Gastrocnemius medialis (tissue), 4 donors: Measurements from ENCODE around the gene HNRNPUL1. TPM values are rescaled to one million over a fixed set of nuclear protein-coding genes. Genes with fewer than 3 reads are reported as not detected.
"Not testable (repeated sequence)": the region's sequence is repeated elsewhere in the genome, so short reads cannot be mapped to it uniquely, and the experiment has no call there.

Experiments
- ATAC-seq, 2 donors: fragments of 150-250 bp; one replicate each; pipeline ENCODE4 v1.9.1; 2016
- DNase-seq, 2 donors: peaks; one replicate each; pipeline ENCODE4 v3.0.0-alpha.2; 2019
- H3K27ac ChIP-seq, 4 donors: fragments of 200-600 bp; sonication (generic); 1 replicate in 1 of 4; 2 replicates in 3 of 4; pipeline ENCODE4 v1.5.1; 2016 to 2018; ENCODE audit warnings: mild to moderate bottlenecking in 2 of 4, moderate library complexity in 1 of 4
- H3K27me3 ChIP-seq, 3 donors: fragments of 200-600 bp; sonication (generic) in 2 of 3; 1 replicate in 1 of 3; 2 replicates in 2 of 3; pipeline versions ENCODE4 v1.5.1 to v1.6.0; 2016 to 2019; ENCODE audit warnings: mild to moderate bottlenecking in 1 of 3, moderate library complexity in 1 of 3
- H3K36me3 ChIP-seq, 2 donors: fragments of 200-600 bp; sonication (generic) in 1 of 2; one replicate each; pipeline ENCODE4 v1.5.1; 2017 to 2018
- H3K4me1 ChIP-seq, 2 donors: fragments of 200-600 bp; sonication (generic) in 1 of 2; one replicate each; pipeline ENCODE4 v1.5.1; 2016 to 2017; ENCODE audit warnings: mild to moderate bottlenecking in 2 of 2
- H3K4me3 ChIP-seq, 4 donors: fragments of 200-600 bp; sonication (generic) in 3 of 4; 1 replicate in 1 of 4; 2 replicates in 3 of 4; pipeline ENCODE4 v1.5.1; 2016 to 2019; ENCODE audit warnings: mild to moderate bottlenecking in 2 of 4
- H3K9me3 ChIP-seq, 3 donors: fragments of 200-600 bp; sonication (generic) in 2 of 3; 1 replicate in 1 of 3; 2 replicates in 2 of 3; pipeline ENCODE4 v1.5.1; 2016 to 2019
- POLR2A ChIP-seq, 2 donors: fragments of 450-650 bp; IDR thresholded peaks; one replicate each; pipeline ENCODE4 v1.6.1; 2017; ENCODE audit warnings: antibody characterized with exemption in 2 of 2, mild to moderate bottlenecking in 2 of 2, moderate library complexity in 2 of 2
- in situ Hi-C, 4 donors: fragments of 200-750 bp; cut with MboI; loops; one replicate each; pipeline versions ENCODE4 v1.15.0 to v1.8.0; 2017; ENCODE audit warnings: low sequenced_read_pairs in 4 of 4
- intact Hi-C: fragments of 100-400 bp; cut with DNase I; formaldehyde crosslinking; loops from one replicate; pipeline ENCODE4 v1.15.1; 2023; ENCODE audit warnings: low total_unique reads
- total RNA-seq, 4 donors: library from RNA; depleted of rRNA; stranded (reverse); fragments of >200 nt; gene quantifications; one replicate each; pipeline versions ENCODE4 v1.1.0 to v1.2.3, GENCODE V29; 2016
- TF ChIP-seq, protein P1 (sequence below), 5 experiments: fragments of 450-650 bp in 3 of 5; fragments of 200-600 bp in 2 of 5; sonication (generic) in 2 of 5; IDR thresholded peaks in 4 of 5; conservative IDR thresholded peaks in 1 of 5; 1 replicate in 4 of 5; 2 replicates in 1 of 5; pipeline ENCODE4 v1.5.1; 2016 to 2019; ENCODE audit warnings: antibody characterized with exemption in 5 of 5, mild to moderate bottlenecking in 3 of 5, moderate library complexity in 3 of 5

Gene HNRNPUL1
- total RNA-seq, 4 donors from 2014 or later: 49.5 to 101 (median 92.4) TPM

DNA sequence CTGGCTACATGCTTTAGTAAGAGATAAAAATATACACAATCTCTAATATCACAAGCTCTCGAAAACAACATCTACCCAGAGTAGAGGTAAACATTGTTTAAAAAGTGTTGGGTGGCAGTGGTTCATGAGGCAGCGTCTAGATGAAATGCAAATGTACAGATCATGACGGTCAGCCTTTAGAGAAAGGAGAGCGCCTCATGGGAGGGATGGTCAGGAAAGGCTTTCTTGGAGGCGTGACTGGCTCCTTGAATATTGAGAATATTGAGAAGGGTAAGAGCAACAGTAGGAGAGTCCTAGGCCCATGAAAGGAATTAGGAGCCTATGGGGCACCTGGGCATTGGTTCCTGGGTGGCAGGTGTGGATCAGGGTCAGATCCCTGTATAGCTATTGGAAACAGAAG is 10.6 kb downstream of the HNRNPUL1 start:
- H3K36me3 ChIP-seq: peaks cover 13 to 100% of the 10 kb centered on the region in 2 donors

DNA sequence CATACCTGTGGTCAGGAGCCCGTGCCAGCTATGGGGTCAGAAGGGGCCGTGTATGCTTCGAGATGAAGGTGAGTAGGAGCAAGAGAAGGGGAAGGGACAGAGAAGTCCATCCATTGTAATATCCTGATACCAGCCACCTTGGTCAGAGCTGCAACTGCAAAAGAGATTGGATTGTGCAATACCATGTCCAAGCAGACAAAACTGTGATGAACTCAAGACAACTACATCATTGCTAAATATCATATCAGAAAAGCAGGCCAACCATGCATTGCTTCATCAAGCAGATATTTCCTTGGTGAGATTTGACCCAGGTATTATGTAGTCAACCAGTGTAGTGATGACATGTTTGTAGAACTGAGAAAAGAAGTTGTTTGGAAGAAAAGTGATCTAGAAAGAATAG is 12.1 kb downstream of the HNRNPUL1 start:
- intact Hi-C loops (no loop called here), in situ Hi-C loops (no loop called here)
- TF ChIP-seq POLR2A (IDR thresholded peaks at IDR 0.05): no peak
- TF ChIP-seq, protein P1, sequence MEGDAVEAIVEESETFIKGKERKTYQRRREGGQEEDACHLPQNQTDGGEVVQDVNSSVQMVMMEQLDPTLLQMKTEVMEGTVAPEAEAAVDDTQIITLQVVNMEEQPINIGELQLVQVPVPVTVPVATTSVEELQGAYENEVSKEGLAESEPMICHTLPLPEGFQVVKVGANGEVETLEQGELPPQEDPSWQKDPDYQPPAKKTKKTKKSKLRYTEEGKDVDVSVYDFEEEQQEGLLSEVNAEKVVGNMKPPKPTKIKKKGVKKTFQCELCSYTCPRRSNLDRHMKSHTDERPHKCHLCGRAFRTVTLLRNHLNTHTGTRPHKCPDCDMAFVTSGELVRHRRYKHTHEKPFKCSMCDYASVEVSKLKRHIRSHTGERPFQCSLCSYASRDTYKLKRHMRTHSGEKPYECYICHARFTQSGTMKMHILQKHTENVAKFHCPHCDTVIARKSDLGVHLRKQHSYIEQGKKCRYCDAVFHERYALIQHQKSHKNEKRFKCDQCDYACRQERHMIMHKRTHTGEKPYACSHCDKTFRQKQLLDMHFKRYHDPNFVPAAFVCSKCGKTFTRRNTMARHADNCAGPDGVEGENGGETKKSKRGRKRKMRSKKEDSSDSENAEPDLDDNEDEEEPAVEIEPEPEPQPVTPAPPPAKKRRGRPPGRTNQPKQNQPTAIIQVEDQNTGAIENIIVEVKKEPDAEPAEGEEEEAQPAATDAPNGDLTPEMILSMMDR (IDR thresholded peaks at IDR 0.05 in 4 of 5, conservative IDR thresholded peaks at IDR 0.05 in 1 of 5): no peak
- Histone ChIP-seq H3K27ac (no peak overlapping the region), H3K4me1 (no peaks in the 10 kb centered on the region), H3K4me3 (no peak overlapping the region), H3K36me3 (peaks cover 10 to 100% of the 10 kb centered on the region in 2 donors), H3K9me3 (no peaks in the 10 kb centered on the region), H3K27me3 (no peaks in the 10 kb centered on the region)
- DNase-seq: no peak
- peak in 1 of 2 donors; percentile 41 for ATAC-seq

More for the DNA sequence above, 10.6 kb downstream of the HNRNPUL1 start:
- ATAC-seq (no peak), DNase-seq (no peak)
- Histone ChIP-seq H3K27me3 (no peaks in the 10 kb centered on the region), H3K9me3 (no peaks in the 10 kb centered on the region), H3K4me3 (no peak overlapping the region), H3K4me1 (no peaks in the 10 kb centered on the region), H3K27ac (no peak overlapping the region)
- intact Hi-C loops (no loop called here), in situ Hi-C loops (loop anchor here in 1 of 4 donors (25.0 kb wide), 1 partner anchor 613 kb away; no protein-coding TSS in a partner anchor)
- no peak for TF ChIP-seq POLR2A (IDR thresholded peaks at IDR 0.05)
- TF ChIP-seq, protein P1 (IDR thresholded peaks at IDR 0.05 in 4 of 5, conservative IDR thresholded peaks at IDR 0.05 in 1 of 5): no peak

DNA sequence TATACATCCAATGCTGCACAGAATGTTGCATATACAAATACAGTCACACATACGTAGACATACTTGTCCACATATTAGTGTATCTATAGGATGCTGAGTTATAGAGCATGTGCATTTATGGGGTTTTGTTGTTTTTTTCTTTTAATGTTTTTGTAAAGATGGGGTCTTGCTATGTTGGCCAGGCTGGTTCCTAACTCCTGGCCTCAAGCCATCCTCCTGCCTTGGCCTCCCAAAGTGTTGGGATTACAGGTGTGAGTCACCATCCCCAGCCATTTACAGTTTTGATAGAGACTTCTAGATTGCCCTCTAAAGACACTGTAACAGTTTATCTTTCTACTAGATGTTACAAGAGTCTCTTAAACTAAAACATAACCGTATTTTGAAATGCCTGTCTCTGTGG is 14.3 kb downstream of the HNRNPUL1 start:
- Histone ChIP-seq H3K9me3 (no peaks in the 10 kb centered on the region), H3K4me1 (no peaks in the 10 kb centered on the region), H3K4me3 (no peak overlapping the region), H3K36me3 (peaks cover 4 to 96% of the 10 kb centered on the region in 2 donors), H3K27me3 (no peaks in the 10 kb centered on the region), H3K27ac (no peak overlapping the region)
- intact Hi-C loops: no loop called here
- no peak for ATAC-seq
- in situ Hi-C loops: no loop called here
- TF ChIP-seq, protein P1 (IDR thresholded peaks at IDR 0.05 in 4 of 5, conservative IDR thresholded peaks at IDR 0.05 in 1 of 5): no peak
- no peak for TF ChIP-seq POLR2A (IDR thresholded peaks at IDR 0.05)
- DNase-seq: no peak

DNA sequence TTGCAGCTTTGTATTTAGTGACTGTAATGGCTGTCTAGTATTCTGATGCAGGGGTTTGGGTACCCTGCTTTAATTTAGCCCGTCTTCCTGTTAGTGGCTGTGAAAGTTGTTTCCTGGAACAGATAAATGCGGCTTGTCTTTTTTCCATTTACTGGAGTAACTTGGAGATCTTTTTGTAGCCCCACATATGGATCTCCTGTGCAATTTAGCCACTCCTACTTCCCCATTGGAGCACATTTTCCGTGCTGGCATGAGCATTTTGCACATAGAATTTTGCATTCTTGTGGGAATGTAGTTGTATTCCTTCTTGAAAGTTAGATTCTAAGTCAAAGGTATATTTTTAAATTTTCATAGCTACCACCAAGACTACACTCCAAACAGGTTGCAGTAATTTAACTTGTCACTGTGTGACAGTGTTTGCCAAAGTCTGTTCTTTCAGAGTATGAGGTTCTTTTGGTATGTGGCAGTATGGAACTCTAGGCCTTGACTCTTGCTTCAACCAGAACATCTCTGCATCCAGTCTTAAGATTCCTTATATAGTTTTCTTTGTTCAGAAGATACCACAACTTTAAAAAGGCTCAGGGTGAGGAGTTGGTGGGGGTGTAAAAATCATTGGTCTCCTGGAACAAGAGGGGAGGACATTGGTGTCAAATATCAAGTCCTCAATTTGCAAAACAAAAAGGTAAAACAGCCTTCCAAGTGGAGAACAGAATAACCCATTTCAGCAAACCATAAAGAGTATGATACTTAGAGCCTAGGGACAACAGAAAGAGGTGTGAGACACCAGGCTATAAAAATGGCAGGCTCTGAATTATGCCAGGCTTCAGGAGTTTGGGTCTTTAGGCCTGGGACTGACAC is 24.7 kb downstream of the HNRNPUL1 start:
- no peaks in the 10 kb centered on the region for H3K4me1 ChIP-seq
- no peaks in the 10 kb centered on the region for H3K9me3 ChIP-seq
- ATAC-seq (no peak), DNase-seq (no peak)
- H3K4me3 ChIP-seq: no peak overlapping the region
- H3K36me3 ChIP-seq: peaks cover 6 to 84% of the 10 kb centered on the region in 2 donors
- intact Hi-C loops: no loop called here
- H3K27ac ChIP-seq: no peak overlapping the region
- TF ChIP-seq, protein P1 (IDR thresholded peaks at IDR 0.05 in 4 of 5, conservative IDR thresholded peaks at IDR 0.05 in 1 of 5): no peak
- TF ChIP-seq POLR2A (IDR thresholded peaks at IDR 0.05): no peak
- no peaks in the 10 kb centered on the region for H3K27me3 ChIP-seq
- in situ Hi-C loops: no loop called here

DNA sequence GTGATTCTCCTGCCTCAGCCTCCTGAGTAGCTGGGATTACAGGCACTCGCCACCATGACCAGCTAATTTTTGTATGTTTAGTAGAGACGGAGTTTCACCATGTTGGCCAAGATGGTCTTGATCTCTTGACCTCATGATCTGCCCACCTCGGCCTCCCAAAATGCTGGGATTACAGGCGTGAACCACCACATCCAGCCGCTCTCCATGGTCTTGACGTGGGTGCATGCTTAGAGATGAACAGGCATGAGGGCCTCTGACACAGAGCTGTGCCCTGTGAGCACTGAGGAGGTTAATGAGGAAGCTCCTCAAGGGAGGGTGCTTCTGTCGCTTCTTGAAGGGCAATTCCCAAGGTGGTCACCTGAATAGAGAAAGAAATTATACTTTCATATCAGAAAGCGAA is 25.6 kb downstream of the HNRNPUL1 start:
- DNase-seq, in situ Hi-C loops: not testable (repeated sequence)

More for the DNA sequence above, 25.6 kb downstream of the HNRNPUL1 start:
- H3K4me3 ChIP-seq, H3K4me1 ChIP-seq, H3K9me3 ChIP-seq, intact Hi-C loops, H3K27me3 ChIP-seq, H3K27ac ChIP-seq, ATAC-seq: not testable (repeated sequence)
- peaks cover 6 to 84% of the 10 kb centered on the region in 2 donors for H3K36me3 ChIP-seq
